HG03442 (cell line): ENCODE data around the gene TUBA3E.
"Not testable (repeated sequence)": the region's sequence is repeated elsewhere in the genome, so short reads cannot be mapped to it uniquely, and the experiment has no call there.

Experiments used
- ATAC-seq: cut with Tn5 transposase; IDR thresholded peaks from one replicate; pipeline ENCODE4 v1.9.1; 2021; ENCODE audit warnings: mild to moderate bottlenecking, moderate library complexity; ENCODE audit not compliant: unreplicated experiment

The TUBA3E gene

DNA sequence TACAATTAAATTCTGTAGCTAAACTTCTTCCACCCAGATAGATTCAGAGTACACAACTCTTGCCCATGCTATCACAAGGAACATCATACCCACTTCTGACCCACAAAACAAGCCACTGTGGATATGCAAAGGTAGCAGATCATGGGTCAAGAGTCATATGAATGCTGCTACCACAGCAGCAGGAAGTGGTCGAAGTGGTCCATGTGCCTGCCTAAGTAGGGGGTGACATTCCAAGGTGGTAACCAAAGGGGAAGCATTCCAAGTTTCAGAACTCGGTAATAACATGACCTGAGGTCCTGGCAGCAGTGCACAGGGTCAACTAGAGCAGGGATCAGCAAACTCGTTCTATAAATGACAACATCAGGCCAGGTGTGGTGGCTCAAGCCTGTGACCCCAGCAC, 5.8 kb downstream of the TUBA3E start:
- ATAC-seq: not testable (repeated sequence)

GRCh38 chr2:130191319-130191718, 6.9 kb downstream of the TUBA3E start:
- not testable (repeated sequence) for ATAC-seq

- no peak for ATAC-seq
Observed at GRCh38 chr2:130190237-130190636, 8.0 kb downstream of the TUBA3E start.

- not testable (repeated sequence) for ATAC-seq
Observed at GRCh38 chr2:130188958-130189357, 9.3 kb downstream of the TUBA3E start.

- ATAC-seq: not testable (repeated sequence)
Observed at GRCh38 chr2:130187859-130188792, 10.1 kb downstream of the TUBA3E start.

- no peak for ATAC-seq
Observed at GRCh38 chr2:130187268-130187667, 11.0 kb downstream of the TUBA3E start.

GRCh38 chr2:130186391-130186790, 11.8 kb downstream of the TUBA3E start:
- ATAC-seq: no peak

DNA sequence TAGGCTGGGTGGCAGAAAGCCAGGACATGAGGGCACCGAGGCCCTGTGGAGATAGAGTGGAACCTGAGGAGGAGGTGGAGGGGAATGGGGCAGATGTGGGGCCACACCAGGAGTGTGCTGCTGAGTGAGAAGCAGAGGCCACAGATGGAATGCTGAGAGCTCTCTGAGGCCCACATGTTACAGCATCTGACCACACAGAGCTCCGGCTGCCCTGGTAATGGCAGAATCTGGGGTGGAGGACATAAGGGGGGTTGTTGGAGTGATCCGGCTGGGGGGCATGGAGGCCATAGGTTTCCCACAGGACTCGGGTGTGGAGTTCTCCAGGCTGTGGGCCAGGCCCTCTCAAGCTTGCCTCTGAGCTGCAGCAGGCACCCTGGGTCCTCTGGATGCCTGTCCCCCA, 12.3 kb downstream of the TUBA3E start:
- ATAC-seq: no peak

- ATAC-seq: no peak
Observed at GRCh38 chr2:130185436-130185835, 12.8 kb downstream of the TUBA3E start.

GRCh38 chr2:130183512-130184373, 14.5 kb downstream of the TUBA3E start:
- no peak for ATAC-seq

GRCh38 chr2:130182826-130183511, 15.3 kb downstream of the TUBA3E start:
- ATAC-seq: not testable (repeated sequence)

GRCh38 chr2:130181880-130182682, 16.2 kb downstream of the TUBA3E start, which contains the start of gene MZT2B:
TSS of gene MZT2B (plus strand) at chr2:130182262. CDS start at chr2:130182283, 21 bp downstream.
- peak; percentile 82 for ATAC-seq

DNA sequence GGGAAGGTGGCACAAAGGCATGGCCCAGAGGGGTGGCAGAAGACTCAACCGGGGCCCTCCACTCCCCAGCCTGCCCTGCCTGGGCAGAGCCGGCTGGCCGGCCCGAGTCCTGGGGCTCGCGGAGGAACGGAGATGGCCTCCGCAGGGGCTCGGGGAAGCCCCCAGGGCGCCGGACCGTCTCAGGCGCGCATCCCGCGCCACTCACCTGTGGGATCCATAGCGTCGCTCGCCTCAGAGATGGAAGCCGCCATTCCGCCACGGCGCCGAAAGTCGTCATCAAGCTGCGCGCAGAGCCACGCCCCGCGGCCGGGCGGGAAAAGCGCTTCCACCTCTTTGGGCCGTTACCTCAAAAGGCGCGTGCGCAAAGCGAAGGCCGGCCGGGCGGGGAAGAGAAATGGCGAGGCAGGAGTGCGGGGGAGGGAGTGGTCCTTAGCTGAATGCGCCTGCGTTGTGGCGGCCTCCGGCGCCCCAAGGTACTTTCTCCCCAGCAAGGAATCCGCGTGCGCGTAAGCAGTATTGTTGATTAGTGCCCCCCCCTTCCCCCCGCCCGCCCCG, 16.8 kb downstream of the TUBA3E start, which contains the start of gene SMPD4:
Gene SMPD4, minus strand, starts transcription at position 278 of the 555 bp plus-strand sequence. CDS start 5,010 bp downstream, outside the sequence.
- peak; percentile 52 for ATAC-seq

GRCh38 chr2:130180404-130181324, 17.6 kb downstream of the TUBA3E start:
- ATAC-seq: not testable (repeated sequence)

DNA sequence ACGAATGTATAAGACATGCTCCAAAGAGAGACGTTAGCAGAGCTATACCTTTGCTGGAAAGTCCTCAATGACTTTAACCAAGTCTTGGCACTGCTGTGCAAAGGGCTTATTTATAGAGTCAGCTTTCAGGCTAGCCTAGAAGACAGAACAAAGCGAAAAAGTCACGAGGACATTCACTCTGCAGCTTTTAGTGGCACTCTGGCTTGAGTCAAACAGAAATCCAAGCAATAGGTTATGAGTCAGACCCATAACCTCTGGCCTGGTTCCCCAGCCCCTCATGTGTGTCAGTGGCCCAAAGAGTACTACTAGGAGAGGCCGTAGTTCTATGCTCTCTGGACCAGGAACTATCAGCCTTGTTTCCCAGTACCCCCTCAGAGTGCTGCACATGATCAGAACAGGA, 23.4 kb downstream of the TUBA3E start:
- peak; percentile 97 for ATAC-seq

- no peak for ATAC-seq
Observed at GRCh38 chr2:130169896-130170295, 28.3 kb downstream of the TUBA3E start.

DNA sequence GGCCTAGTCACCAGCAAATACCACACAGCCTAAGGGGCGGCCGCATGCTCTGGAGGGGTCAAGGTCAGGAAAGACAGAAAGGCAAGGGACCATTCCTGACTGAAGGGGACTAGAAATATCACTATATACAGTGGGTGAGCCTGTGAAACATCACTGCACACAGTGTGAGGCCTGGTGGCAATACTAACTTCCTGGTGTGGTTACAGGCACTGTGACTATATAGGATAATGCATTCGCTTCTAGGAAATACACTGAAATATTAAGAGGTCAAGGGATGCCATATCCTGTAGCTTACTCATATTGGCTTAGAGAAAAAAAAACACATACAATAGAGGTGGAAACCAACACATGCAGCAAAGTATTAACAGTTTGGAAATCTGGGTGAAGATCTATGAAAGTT, 29.1 kb downstream of the TUBA3E start:
- not testable (repeated sequence) for ATAC-seq

DNA sequence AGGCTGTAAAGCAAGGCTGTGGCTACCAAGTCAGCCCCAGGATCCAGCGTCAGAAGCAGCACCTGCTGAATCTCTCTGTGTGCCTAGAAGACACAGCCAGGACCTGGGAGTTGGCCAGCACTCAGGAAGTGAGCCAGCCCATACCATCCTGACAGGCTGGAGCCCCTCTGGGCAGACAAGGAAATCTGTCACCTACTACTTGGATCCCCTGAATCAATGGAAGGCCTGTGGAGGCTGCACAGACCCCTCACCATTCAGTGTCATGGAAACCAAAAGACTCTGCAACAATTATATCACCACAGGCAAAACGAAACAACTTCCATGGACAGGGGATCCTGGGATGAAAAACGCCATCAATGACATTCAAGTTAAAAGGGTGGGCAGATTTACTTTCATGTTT, 31.6 kb downstream of the TUBA3E start:
- ATAC-seq: not testable (repeated sequence)
